BLaER1 treated with 17β-estradiol and CSF1 and Interleukin-3, amounts not matched to agents 10 nM and 100 nM (cell line): ENCODE data around the gene BNIP5.

Experiments
- H3K27ac ChIP-seq, 11 experiments: shearing (Covaris generic); formaldehyde crosslinking; 2 replicates each; pipeline ENCODE4 v1.8.1; 2022
- H3K27me3 ChIP-seq, 11 experiments: shearing (Covaris generic); formaldehyde crosslinking; 2 replicates each; pipeline ENCODE4 v1.8.1; 2022
- H3K36me3 ChIP-seq, 11 experiments: shearing (Covaris generic); formaldehyde crosslinking; 2 replicates each; pipeline ENCODE4 v1.8.1; 2022
- H3K4me1 ChIP-seq, 10 experiments: shearing (Covaris generic); formaldehyde crosslinking; 2 replicates each; pipeline ENCODE4 v1.8.1; 2022
- H3K4me2 ChIP-seq, 11 experiments: shearing (Covaris generic); formaldehyde crosslinking; 2 replicates each; pipeline ENCODE4 v1.8.1; 2022
- H3K4me3 ChIP-seq, 10 experiments: shearing (Covaris generic); formaldehyde crosslinking; 2 replicates each; pipeline ENCODE4 v1.8.1; 2022
- H3K9ac ChIP-seq, 11 experiments: shearing (Covaris generic); formaldehyde crosslinking; 2 replicates each; pipeline ENCODE4 v1.8.1; 2022
- H3K9me3 ChIP-seq, 11 experiments: shearing (Covaris generic); formaldehyde crosslinking; replicated peaks in 1 of 11; 2 replicates each; pipeline ENCODE4 v1.8.1; 2022
- H4K20me1 ChIP-seq, 11 experiments: shearing (Covaris generic); formaldehyde crosslinking; 2 replicates each; pipeline ENCODE4 v1.8.1; 2022
- Cebpa-rat ChIP-seq, 11 experiments: shearing (Covaris generic); IDR thresholded peaks; 2 replicates each; pipeline ENCODE4 v1.8.1; 2022

The BNIP5 gene

DNA sequence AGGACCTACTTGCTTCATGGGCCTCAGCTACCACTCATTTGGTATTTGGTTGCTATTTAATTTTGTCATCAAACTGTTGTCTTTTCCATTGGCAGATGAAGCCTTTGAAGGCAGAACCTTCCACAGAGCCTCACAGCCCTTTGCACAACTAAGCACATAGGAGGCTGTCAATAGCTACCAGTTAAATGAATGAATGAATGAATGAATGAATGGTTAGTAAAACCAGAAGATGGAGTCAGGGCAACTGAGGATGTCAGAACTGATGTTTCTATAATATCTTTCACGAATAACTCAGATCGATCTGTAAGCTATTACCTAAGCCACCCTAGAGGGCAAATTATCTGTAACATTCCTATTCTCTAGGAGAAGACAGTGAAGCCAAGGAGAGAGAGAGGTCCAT, 19.1 kb downstream of the BNIP5 start:
- no peak for TF ChIP-seq Cebpa-rat (IDR thresholded peaks at IDR 0.05)
- Histone ChIP-seq H3K9me3 (no peaks in the 10 kb centered on the region), H3K9ac (no peak overlapping the region), H3K27me3 (no peaks in the 10 kb centered on the region), H3K27ac (no peak overlapping the region), H3K4me2 (no peak overlapping the region), H3K36me3 (no peaks in the 10 kb centered on the region), H4K20me1 (no peaks in the 10 kb centered on the region), H3K4me1 (peaks cover 10 to 31% (median 23%) of the 10 kb centered on the region in 10 experiments), H3K4me3 (no peak overlapping the region)

DNA sequence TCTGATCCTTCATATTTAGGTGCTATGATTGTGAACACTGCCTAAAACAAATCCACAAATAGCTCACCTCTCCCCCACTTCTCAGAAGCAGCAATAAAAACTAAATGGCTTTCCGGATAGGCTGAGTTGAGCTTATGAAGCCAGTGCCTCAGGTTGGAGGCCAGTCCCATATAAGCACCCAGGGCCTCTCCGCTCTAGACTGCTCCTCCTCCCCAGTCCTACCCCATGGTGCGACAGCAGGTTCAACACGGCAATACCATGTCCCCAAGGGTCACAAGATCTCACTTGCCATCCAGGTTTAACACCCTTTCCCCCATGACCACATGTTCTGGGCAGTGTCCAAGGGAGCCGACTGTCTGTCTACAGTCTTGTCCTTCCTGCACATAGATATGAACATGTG, 20.8 kb downstream of the BNIP5 start:
- H4K20me1 ChIP-seq: no peaks in the 10 kb centered on the region
- H3K9me3 ChIP-seq: no peaks in the 10 kb centered on the region
- H3K27me3 ChIP-seq: no peaks in the 10 kb centered on the region
- no peak overlapping the region for H3K4me3 ChIP-seq
- H3K4me1 ChIP-seq: peaks cover 15 to 35% (median 24%) of the 10 kb centered on the region in 10 experiments
- H3K27ac ChIP-seq: no peak overlapping the region
- H3K4me2 ChIP-seq: no peak overlapping the region
- H3K36me3 ChIP-seq: no peaks in the 10 kb centered on the region
- TF ChIP-seq Cebpa-rat (IDR thresholded peaks at IDR 0.05): no peak
- H3K9ac ChIP-seq: no peak overlapping the region

DNA sequence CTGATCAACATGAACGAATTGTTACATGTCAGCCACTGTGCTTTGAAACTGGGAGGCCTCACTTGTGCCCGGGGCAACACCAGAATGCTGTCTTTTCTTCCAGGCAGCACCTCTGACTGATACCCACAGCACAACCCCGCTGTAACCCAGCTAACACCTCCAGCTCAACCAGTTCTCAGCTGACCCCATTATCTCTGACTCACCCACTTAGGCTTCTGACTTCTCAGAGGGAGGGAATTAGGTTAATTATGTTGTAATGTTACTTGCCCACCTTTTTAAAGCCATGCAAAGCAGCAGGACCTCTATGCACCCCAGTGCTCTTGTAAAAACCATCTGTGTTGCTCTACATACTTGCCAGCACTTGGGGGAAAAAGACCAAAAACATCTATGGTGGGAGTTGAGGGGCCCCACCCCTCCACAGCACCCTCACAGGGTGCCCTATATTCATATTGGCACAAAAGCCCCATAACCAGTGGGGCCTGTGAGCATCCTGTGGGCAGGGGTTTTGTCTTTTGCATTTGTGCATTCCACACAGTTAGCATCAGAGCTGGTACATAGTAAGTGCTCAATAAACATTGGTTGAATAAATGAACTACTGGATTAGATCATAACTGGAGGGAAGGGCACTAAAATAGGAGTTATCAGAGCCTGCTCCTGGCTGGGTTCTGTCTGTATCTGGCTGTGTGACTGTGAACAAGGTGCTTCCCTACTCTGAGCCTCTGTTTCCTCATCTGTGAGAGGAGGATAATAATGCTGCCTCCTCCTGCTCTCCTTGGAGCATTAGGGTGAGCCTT, 22.3 kb downstream of the BNIP5 start:
- no peak overlapping the region for H3K4me3 ChIP-seq
- H3K9ac ChIP-seq: no peak overlapping the region
- H3K9me3 ChIP-seq: peaks cover 0 to 7% (median 0%) of the 10 kb centered on the region in 11 experiments; a peak in 2 of 22 replicates
- no peak for TF ChIP-seq Cebpa-rat (IDR thresholded peaks at IDR 0.05)
- H4K20me1 ChIP-seq: no peaks in the 10 kb centered on the region
- peaks cover 15 to 35% (median 24%) of the 10 kb centered on the region in 10 experiments for H3K4me1 ChIP-seq
- H3K36me3 ChIP-seq: no peaks in the 10 kb centered on the region
- no peaks in the 10 kb centered on the region for H3K27me3 ChIP-seq
- H3K27ac ChIP-seq: no peak overlapping the region
- H3K4me2 ChIP-seq: peak overlapping the region in 2 of 11 experiments; percentile 75 to 82; a peak in 2 of 22 replicates

DNA sequence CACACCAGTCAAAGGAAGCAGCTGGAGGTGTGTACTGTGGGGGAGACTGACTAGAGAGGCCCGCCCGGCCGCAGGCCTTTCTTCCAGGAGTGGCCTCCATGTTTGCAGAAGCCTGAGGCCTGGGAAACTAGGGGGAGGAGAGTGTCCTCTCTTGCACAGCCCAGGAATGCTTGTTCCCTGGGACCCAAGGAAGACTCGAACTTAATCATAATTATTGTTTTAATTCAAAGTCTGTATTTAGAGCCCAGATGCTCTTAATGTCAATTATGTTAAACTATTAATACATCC, 23.1 kb downstream of the BNIP5 start:
- no peaks in the 10 kb centered on the region for H4K20me1 ChIP-seq
- no peak overlapping the region for H3K9ac ChIP-seq
- peaks cover 15 to 35% (median 24%) of the 10 kb centered on the region in 10 experiments for H3K4me1 ChIP-seq
- no peak overlapping the region for H3K4me3 ChIP-seq
- H3K27ac ChIP-seq: 0 out of 22 replicates have a peak overlapping the region, but pooled peaks of 2 of the 11 experiments have one; percentile 18 to 46
- H3K4me2 ChIP-seq: peak overlapping the region; percentile 37 to 87 (median 75)
- no peak for TF ChIP-seq Cebpa-rat (IDR thresholded peaks at IDR 0.05)
- H3K36me3 ChIP-seq: no peaks in the 10 kb centered on the region
- H3K27me3 ChIP-seq: no peaks in the 10 kb centered on the region
- peaks cover 0 to 7% (median 0%) of the 10 kb centered on the region in 11 experiments; a peak in 2 of 22 replicates for H3K9me3 ChIP-seq

DNA sequence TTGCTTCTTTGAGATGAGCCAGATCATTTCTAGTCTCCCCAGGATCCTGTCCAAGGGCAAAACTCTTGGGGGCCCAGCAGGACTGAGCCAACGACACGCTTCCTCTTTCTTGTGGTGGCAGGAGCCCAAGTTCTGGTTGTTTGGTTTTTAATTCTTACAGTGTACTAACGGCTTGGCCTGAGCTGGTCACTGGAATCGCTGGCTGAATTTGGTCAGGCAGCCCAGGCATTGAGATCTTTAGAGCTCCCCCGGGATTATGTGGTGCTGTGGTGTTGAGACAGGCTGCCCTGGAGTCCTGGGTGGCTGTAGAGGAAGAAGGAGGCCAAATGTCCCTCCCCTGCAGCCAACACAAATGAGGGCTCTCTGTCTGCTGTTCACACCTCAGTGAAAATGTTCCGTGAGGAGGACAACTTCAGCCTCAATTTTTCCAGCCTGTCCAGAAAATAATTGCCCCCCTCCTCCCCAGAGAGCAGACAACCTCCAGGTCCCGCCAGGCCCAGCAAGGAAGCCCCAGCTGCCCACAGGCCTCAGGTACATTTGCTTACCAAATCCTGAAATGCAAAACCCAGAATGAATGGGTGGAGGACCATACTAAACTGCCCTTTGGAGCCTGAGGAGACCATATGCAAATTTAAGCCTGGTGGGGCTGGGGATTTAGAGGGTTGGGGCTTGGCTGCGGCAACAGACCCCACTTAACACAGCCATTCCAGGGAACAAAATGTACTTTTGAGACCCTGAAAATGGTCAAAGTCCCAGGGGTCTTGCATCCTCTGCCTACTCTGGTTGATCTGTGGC, 23.6 kb downstream of the BNIP5 start:
- Histone ChIP-seq H3K9me3 (peaks cover 0 to 7% (median 0%) of the 10 kb centered on the region in 11 experiments; a peak in 2 of 22 replicates), H3K27me3 (no peaks in the 10 kb centered on the region), H3K4me2 (peak overlapping the region; percentile 37 to 87 (median 75)), H4K20me1 (no peaks in the 10 kb centered on the region), H3K9ac (peak overlapping the region in 3 of 11 experiments; percentile 1 to 43 (median 25); a peak in 2 of 22 replicates), H3K36me3 (no peaks in the 10 kb centered on the region), H3K4me1 (peaks cover 15 to 35% (median 24%) of the 10 kb centered on the region in 10 experiments), H3K27ac (peak overlapping the region in 8 of 11 experiments; percentile 8 to 46 (median 22); a peak in 7 of 22 replicates), H3K4me3 (no peak overlapping the region)
- TF ChIP-seq Cebpa-rat (IDR thresholded peaks at IDR 0.05): no peak

DNA sequence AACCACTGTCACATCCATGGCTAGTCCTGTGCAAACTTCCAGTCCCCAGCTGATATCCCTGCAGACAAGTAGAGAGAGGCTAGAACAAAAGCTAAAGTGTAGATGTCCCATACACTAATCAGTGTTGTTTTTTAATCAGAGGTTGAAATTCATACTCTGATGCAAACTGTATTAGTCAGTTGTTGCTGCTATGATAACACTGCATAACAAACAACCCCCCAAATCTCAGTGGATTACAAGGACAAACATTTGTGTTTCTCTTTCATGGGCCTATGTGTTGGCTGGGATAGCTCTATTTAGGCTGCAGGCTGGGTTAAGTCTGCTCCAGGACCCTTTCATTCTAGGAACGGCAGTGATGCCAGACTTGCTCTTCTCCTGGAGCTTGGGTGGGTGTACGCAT, 26.8 kb downstream of the BNIP5 start:
- Histone ChIP-seq H4K20me1 (no peaks in the 10 kb centered on the region), H3K9ac (no peak overlapping the region), H3K4me1 (peaks cover 15 to 41% (median 27%) of the 10 kb centered on the region in 10 experiments), H3K36me3 (no peaks in the 10 kb centered on the region), H3K4me2 (no peak overlapping the region), H3K4me3 (no peak overlapping the region), H3K27me3 (no peaks in the 10 kb centered on the region), H3K9me3 (peaks cover 0 to 7% (median 0%) of the 10 kb centered on the region in 11 experiments; a peak in 2 of 22 replicates), H3K27ac (no peak overlapping the region)
- TF ChIP-seq Cebpa-rat (IDR thresholded peaks at IDR 0.05): no peak

DNA sequence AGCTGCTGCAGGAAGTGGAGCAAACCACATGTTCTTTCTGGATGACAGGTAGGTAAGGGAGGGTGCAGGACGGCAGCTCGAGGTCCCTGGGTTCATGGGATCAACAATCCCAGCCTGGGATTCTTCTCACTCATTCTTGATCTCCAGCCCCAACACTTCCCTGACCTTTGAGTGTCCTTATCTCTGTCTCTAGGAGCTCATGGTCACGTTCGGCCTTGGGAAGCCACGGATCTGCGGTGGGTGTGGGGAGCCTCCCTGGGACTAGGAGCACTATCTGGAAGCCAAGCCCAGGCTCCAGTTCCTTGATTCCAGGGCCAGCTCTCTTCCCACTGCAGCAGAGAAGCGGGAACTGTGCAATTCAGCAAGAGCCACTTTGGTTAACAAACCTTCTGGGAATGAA, 27.5 kb downstream of the BNIP5 start:
- Histone ChIP-seq H3K4me2 (no peak overlapping the region), H4K20me1 (no peaks in the 10 kb centered on the region), H3K4me3 (no peak overlapping the region), H3K9ac (no peak overlapping the region), H3K27me3 (no peaks in the 10 kb centered on the region), H3K27ac (no peak overlapping the region), H3K4me1 (peaks cover 15 to 35% (median 24%) of the 10 kb centered on the region in 10 experiments), H3K36me3 (no peaks in the 10 kb centered on the region), H3K9me3 (peaks cover 0 to 7% (median 0%) of the 10 kb centered on the region in 11 experiments; a peak in 2 of 22 replicates)
- TF ChIP-seq Cebpa-rat (IDR thresholded peaks at IDR 0.05): no peak

DNA sequence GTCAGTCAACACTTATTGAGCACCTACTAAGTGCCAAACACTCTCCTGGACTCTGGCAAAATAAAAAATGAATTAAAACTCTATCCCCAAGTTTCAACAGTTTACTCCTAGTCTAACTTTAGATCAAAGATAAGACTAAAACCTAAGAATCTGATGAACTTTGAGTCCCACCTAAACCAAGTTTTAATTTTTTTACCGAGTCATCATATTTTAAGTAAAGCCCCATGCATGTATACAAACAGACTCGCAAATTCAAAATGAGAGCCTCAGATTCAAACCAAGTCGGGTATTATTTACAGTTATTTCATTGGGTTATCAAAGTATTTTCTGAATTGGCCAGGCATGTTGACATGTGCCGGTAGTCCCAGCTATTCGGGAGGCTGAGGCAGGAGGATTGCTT, 28.2 kb downstream of the BNIP5 start:
- Histone ChIP-seq H3K4me3 (no peak overlapping the region), H3K36me3 (no peaks in the 10 kb centered on the region), H3K27ac (no peak overlapping the region), H3K27me3 (no peaks in the 10 kb centered on the region), H3K9me3 (peaks cover 0 to 7% (median 0%) of the 10 kb centered on the region in 11 experiments; a peak in 2 of 22 replicates), H3K4me1 (peaks cover 14 to 28% (median 19%) of the 10 kb centered on the region in 10 experiments), H4K20me1 (no peaks in the 10 kb centered on the region), H3K4me2 (no peak overlapping the region), H3K9ac (no peak overlapping the region)
- no peak for TF ChIP-seq Cebpa-rat (IDR thresholded peaks at IDR 0.05)

DNA sequence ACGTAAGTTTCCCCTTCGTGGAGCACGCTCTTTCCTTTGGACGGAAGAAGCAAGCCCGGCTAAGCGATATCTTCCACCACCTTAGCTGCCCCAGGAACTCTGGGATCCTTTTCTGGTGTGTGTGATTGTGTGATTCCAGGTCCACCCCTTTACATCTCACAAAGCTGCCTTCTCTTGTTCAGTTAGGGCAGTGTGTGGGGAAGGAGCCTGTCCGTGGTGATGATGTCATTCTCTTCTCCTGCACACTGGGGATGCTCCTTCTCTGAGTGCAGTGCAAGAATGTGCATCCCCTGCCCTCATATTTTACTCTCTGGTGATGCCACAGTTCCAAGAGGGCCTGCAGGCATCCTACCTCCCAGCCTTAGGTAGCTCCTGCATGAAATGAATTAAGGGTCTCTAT, 30.3 kb downstream of the BNIP5 start:
- no peak for TF ChIP-seq Cebpa-rat (IDR thresholded peaks at IDR 0.05)

More for the DNA sequence above, 30.3 kb downstream of the BNIP5 start:
- no peaks in the 10 kb centered on the region for H4K20me1 ChIP-seq
- peaks cover 0 to 7% (median 0%) of the 10 kb centered on the region in 11 experiments; a peak in 2 of 22 replicates for H3K9me3 ChIP-seq
- no peak overlapping the region for H3K9ac ChIP-seq
- H3K4me2 ChIP-seq: peak overlapping the region in 7 of 11 experiments; percentile 3 to 42 (median 28); a peak in 10 of 22 replicates
- H3K4me3 ChIP-seq: no peak overlapping the region
- no peaks in the 10 kb centered on the region for H3K27me3 ChIP-seq
- no peak overlapping the region for H3K27ac ChIP-seq
- H3K4me1 ChIP-seq: peaks cover 0 to 25% (median 9%) of the 10 kb centered on the region in 10 experiments; a peak in 9 of 20 replicates
- H3K36me3 ChIP-seq: no peaks in the 10 kb centered on the region
